Lower leg skin (tissue), 4 donors: ENCODE data around the gene ELFN2. TPM values are rescaled to one million over a fixed set of nuclear protein-coding genes. Genes with fewer than 3 reads are reported as not detected.

Experiments
- DNase-seq, 2 donors: peaks; one replicate each; pipeline ENCODE4 v3.0.0-alpha.2; 2019; ENCODE audit warnings: low spot score in 2 of 2
- H3K4me3 ChIP-seq: fragments of 200-600 bp; sonication (generic); 2 replicates; pipeline ENCODE4 v1.5.1; 2017; ENCODE audit warnings: mild to moderate bottlenecking, low read depth; ENCODE audit not compliant: poor library complexity, severe bottlenecking
- POLR2A ChIP-seq, 2 donors: fragments of 450-650 bp; IDR thresholded peaks; one replicate each; pipeline ENCODE4 v1.6.1; 2016 to 2017; ENCODE audit warnings: antibody characterized with exemption in 2 of 2, mild to moderate bottlenecking in 1 of 2, moderate library complexity in 1 of 2
- WGBS, 2 donors: methylation state at CpG; one replicate each; pipeline ENCODE4 v1.1.5; 2018; 5-methylcytosine and 5-hydroxymethylcytosine counted together
- intact Hi-C: fragments of 100-400 bp; cut with DNase I; formaldehyde crosslinking; loops from one replicate; pipeline ENCODE4 v1.15.0; 2023; ENCODE audit warnings: low total_unique reads
- total RNA-seq, 4 donors: library from RNA; depleted of rRNA; stranded (reverse); fragments of >200 nt; gene quantifications; one replicate each; pipeline ENCODE4 v1.1.0, GENCODE V29; 2016
- TF ChIP-seq, protein P1 (sequence below), 3 donors: fragments of 450-650 bp; IDR thresholded peaks; one replicate each; pipeline ENCODE4 v1.5.1; 2016; ENCODE audit warnings: antibody characterized with exemption in 3 of 3, mild to moderate bottlenecking in 3 of 3, moderate library complexity in 2 of 3

ELFN2 gene
- total RNA-seq, 4 donors from 2014 or later: 0.26 to 1.5 (median 0.82) TPM

DNA sequence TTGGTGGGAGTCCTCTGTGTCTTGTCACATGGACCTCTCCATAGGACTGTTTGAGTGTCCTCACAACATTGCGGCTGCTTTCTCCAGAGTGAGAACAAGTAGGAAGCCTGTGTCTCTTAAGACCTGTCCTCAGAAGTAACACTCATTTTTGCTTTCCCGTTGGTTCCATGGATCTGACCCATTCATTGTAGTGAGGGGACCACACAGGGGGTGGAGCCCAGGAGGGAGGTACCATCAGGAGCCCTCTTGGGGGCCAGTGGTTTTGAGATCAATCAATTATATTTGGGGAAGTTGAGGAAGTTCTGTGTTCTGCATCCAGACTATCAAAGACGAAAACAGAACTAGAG is 5.4 kb upstream of the ELFN2 start:
- DNase-seq: no peak
- H3K4me3 ChIP-seq: no peak overlapping the region
- WGBS, 2 donors: 89 to 97% methylated on average over 3 of the region's 3 CpGs
- TF ChIP-seq, protein P1, sequence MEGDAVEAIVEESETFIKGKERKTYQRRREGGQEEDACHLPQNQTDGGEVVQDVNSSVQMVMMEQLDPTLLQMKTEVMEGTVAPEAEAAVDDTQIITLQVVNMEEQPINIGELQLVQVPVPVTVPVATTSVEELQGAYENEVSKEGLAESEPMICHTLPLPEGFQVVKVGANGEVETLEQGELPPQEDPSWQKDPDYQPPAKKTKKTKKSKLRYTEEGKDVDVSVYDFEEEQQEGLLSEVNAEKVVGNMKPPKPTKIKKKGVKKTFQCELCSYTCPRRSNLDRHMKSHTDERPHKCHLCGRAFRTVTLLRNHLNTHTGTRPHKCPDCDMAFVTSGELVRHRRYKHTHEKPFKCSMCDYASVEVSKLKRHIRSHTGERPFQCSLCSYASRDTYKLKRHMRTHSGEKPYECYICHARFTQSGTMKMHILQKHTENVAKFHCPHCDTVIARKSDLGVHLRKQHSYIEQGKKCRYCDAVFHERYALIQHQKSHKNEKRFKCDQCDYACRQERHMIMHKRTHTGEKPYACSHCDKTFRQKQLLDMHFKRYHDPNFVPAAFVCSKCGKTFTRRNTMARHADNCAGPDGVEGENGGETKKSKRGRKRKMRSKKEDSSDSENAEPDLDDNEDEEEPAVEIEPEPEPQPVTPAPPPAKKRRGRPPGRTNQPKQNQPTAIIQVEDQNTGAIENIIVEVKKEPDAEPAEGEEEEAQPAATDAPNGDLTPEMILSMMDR (IDR thresholded peaks at IDR 0.05): no peak
- no peak for TF ChIP-seq POLR2A (IDR thresholded peaks at IDR 0.05)
- intact Hi-C loops: no loop called here

DNA sequence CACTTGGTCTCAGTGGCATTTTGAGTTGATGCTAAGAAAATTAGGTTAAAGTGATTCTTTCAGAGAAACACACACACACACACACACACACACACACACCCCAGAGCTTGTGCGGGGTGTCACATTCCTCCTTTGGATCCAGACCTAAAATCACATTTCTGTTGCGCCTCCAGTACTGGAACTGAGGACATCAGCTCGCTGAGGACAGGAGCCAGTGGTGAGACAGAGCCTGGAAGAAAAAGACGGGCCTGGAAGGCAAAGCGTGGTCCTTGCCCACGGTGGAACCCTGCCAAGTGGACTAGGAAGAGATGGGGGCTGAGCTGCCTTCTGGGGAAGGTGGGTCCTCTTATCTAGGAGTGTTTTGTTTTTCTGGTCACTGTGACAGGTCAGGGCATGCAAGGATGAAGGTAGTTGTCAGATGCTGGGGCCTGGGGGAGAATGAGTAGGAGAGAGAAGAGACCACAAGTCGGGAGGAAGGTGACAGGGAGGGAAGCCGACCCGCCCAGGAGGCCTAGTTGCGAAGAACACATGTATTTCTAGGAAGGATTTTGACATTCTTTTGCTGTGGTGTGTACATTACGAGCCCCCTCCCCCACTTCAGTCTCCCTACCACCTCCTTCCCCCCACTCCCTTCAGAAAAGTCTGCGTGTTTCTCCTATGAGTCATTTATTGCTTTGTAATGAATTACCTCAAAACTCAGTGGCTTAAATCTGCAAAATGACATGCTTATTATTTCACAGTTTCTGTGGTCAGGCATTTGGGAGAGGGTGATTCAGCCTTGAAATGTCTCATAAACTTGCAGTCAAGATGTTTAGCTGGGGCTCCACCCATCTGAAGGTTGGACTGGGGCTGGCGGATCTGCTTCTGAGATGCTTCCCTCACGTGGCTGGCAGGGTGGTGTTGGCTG is 4.8 kb upstream of the ELFN2 start:
- H3K4me3 ChIP-seq: no peak overlapping the region
- DNase-seq: no peak
- WGBS, 2 donors: 66 to 68% methylated on average over 14 of the region's 14 CpGs
- TF ChIP-seq POLR2A (IDR thresholded peaks at IDR 0.05): no peak
- TF ChIP-seq, protein P1 (IDR thresholded peaks at IDR 0.05): no peak
- intact Hi-C loops: no loop called here

DNA sequence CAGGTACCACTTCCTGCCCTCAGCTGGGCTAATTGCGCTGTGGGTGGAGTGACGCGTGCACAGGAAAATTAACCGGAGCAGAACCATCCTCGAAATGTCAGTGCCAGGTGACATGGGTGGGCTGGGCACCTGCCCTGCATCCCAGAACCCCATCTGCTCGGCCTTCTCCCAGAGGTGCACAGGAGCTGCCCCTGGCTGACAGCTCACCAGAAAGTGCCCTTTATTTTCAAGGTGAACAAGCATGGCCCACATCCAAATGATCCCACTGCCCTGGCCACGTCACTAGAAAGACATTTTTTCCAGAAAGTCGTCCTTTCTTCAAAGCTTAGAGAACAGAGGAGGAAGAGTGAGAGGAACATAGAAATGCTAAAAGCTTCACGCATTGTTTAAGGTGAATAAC is 4.1 kb upstream of the ELFN2 start:
- DNase-seq: no peak
- no peak overlapping the region for H3K4me3 ChIP-seq
- intact Hi-C loops: no loop called here
- TF ChIP-seq, protein P1 (IDR thresholded peaks at IDR 0.05): no peak
- TF ChIP-seq POLR2A (IDR thresholded peaks at IDR 0.05): no peak
- 78 to 79% methylated on average over 9 of the region's 9 CpGs for WGBS, 2 donors

DNA sequence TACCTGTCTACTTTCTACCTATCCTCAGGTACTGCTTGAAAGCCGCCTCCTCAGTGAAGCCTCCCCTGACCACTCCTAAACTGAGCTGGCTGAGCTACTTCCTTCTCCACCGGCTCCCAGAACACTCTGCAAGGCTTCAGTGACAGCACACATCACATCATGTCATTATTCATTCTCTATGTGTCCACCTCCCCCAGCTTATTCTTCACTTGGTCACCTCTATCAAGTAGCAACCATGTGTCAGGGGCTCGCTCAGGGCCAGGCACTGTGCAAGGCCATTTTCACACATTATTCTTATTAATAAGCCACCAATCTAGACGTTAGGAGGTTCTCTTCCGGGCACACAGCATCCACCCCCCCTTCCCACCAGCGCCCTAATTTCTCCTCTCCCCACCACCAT is 3.7 kb upstream of the ELFN2 start:
- intact Hi-C loops: no loop called here
- H3K4me3 ChIP-seq: no peak overlapping the region
- 78 to 79% methylated on average over 6 of the region's 6 CpGs for WGBS, 2 donors
- TF ChIP-seq POLR2A (IDR thresholded peaks at IDR 0.05): no peak
- TF ChIP-seq, protein P1 (IDR thresholded peaks at IDR 0.05): no peak
- DNase-seq: no peak

DNA sequence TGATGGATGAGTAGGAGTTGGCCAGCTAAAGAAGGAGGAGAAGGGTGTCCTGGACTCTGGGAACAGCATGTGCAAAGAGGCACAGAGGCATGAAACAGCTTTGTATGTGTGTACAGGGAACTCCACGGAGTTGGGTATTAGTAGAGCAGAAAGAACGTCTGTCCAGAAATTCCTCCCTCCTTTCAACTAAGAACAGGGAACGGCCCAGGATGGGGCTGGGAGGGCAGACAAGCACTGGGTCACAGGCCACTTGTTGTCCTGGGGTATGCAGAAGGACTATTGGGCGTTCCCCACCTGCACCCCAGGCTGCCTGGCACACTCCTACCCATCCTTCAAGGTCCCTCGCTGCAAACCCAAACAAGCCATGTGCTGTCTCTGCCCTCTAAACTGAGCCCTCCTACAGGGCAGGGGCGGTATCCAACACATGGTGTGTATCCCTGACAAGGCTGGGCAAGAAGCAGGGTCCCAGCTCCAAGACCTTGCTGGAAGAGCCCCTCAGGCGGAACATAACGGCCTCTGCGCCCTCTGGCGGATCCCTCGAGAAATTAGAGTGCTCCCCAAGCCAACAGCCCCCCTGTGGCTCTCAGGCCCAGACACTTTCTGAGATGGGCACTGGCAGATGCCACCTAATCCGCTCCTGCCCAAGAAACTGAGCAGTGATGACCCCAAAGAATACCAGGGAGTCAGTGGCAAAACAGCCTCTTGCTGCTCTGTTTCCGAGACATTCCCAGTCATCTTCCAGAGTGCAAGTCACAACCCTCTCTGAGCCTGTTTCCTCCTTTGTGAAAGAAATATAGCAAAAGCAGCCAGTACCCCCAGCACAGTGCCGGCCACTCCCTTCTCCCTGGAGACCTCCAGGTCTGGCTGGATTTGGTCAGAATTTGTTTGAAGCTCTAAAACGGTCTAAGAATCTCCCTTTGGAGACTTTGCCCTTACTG is 1.6 kb upstream of the ELFN2 start:
- H3K4me3 ChIP-seq: no peak overlapping the region
- WGBS, 2 donors: 29 to 34% methylated on average over 14 to 15 of the region's 15 CpGs
- no peak for DNase-seq
- TF ChIP-seq, protein P1 (IDR thresholded peaks at IDR 0.05): no peak
- TF ChIP-seq POLR2A (IDR thresholded peaks at IDR 0.05): no peak
- intact Hi-C loops: no loop called here
